Neutrophil (primary cell): ENCODE measurements around the gene ATG2A.
"Not testable (repeated sequence)": the region's sequence is repeated elsewhere in the genome, so short reads cannot be mapped to it uniquely, and the experiment has no call there.

ENCODE experiments used
- H3K27ac ChIP-seq: fragments of 200-600 bp; sonication (generic); 2 replicates; pipeline ENCODE4 v1.5.1; 2016; ENCODE audit warnings: mild to moderate bottlenecking, moderate library complexity
- H3K27me3 ChIP-seq: fragments of 200-600 bp; sonication (generic); 2 replicates; pipeline ENCODE4 v1.6.0; 2016; ENCODE audit warnings: mild to moderate bottlenecking
- H3K36me3 ChIP-seq: fragments of 200-600 bp; sonication (generic); 2 replicates; pipeline ENCODE4 v1.5.1; 2017
- H3K4me1 ChIP-seq, 2 experiments: fragments of 200-600 bp in 1 of 2; sonication (generic) in 1 of 2; 1 replicate in 1 of 2; 2 replicates in 1 of 2; pipeline versions ENCODE4 v1.5.1 to v1.6.1; 2013 to 2016; ENCODE audit warnings: low read depth in 1 of 2, low read length in 1 of 2, mild to moderate bottlenecking in 1 of 2, moderate library complexity in 1 of 2; ENCODE audit not compliant: control insufficient read depth in 1 of 2, insufficient read depth in 1 of 2
- H3K4me3 ChIP-seq, 2 experiments: fragments of 200-600 bp in 1 of 2; sonication (generic) in 1 of 2; 1 replicate in 1 of 2; 2 replicates in 1 of 2; pipeline ENCODE4 v1.5.1; 2013 to 2016; ENCODE audit warnings: low read depth in 1 of 2, low read length in 1 of 2, mild to moderate bottlenecking in 1 of 2, moderate library complexity in 1 of 2
- H3K9me3 ChIP-seq: fragments of 200-600 bp; sonication (generic); 2 replicates; pipeline ENCODE4 v1.5.1; 2016
- TF ChIP-seq, protein P1 (sequence below): fragments of 200-600 bp; sonication (generic); IDR thresholded peaks from 2 replicates; pipeline ENCODE4 v1.5.1; 2016; ENCODE audit warnings: antibody characterized with exemption

ATG2A gene

DNA sequence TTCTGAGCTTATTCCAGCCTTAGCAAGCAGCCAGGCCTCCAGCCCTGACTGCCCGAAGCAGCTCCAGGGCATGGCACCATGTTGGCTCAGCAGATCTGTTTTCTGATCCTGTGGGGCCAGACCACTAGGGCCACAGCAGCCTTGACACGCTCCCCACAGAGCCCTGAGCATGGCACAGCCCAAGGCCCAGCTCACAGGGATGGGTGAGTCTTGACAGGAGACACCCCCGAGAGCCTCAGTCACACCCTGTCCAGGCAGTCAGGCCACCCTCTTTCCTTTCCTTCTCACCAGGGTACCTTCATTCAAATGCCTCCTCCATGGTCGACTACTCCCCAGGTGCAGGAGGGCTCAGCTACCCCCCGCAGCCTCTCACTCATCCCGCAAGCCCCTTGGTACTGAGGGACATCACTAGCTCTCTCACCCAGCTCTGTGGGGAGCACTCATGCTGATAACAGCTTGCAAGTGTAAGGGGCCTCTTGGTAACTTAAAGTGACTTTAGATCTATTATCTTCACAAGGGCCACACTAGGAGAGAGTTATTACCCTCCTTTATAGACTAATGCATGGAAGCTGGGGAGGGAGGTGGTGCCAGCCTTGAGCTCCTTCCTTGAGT, 68.7 kb downstream of the ATG2A start:
- H3K9me3 ChIP-seq = no peaks in the 10 kb centered on the region
- H3K36me3 ChIP-seq = peaks cover 19% of the 10 kb centered on the region
- H3K4me3 ChIP-seq = peak overlapping the region; percentile 8 to 14
- H3K27me3 ChIP-seq = peaks cover 9% of the 10 kb centered on the region
- H3K4me1 ChIP-seq = peaks cover 66 to 81% of the 10 kb centered on the region in 2 experiments
- peak overlapping the region; percentile 99 for H3K27ac ChIP-seq
- TF ChIP-seq, protein P1, sequence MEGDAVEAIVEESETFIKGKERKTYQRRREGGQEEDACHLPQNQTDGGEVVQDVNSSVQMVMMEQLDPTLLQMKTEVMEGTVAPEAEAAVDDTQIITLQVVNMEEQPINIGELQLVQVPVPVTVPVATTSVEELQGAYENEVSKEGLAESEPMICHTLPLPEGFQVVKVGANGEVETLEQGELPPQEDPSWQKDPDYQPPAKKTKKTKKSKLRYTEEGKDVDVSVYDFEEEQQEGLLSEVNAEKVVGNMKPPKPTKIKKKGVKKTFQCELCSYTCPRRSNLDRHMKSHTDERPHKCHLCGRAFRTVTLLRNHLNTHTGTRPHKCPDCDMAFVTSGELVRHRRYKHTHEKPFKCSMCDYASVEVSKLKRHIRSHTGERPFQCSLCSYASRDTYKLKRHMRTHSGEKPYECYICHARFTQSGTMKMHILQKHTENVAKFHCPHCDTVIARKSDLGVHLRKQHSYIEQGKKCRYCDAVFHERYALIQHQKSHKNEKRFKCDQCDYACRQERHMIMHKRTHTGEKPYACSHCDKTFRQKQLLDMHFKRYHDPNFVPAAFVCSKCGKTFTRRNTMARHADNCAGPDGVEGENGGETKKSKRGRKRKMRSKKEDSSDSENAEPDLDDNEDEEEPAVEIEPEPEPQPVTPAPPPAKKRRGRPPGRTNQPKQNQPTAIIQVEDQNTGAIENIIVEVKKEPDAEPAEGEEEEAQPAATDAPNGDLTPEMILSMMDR = no peak

DNA sequence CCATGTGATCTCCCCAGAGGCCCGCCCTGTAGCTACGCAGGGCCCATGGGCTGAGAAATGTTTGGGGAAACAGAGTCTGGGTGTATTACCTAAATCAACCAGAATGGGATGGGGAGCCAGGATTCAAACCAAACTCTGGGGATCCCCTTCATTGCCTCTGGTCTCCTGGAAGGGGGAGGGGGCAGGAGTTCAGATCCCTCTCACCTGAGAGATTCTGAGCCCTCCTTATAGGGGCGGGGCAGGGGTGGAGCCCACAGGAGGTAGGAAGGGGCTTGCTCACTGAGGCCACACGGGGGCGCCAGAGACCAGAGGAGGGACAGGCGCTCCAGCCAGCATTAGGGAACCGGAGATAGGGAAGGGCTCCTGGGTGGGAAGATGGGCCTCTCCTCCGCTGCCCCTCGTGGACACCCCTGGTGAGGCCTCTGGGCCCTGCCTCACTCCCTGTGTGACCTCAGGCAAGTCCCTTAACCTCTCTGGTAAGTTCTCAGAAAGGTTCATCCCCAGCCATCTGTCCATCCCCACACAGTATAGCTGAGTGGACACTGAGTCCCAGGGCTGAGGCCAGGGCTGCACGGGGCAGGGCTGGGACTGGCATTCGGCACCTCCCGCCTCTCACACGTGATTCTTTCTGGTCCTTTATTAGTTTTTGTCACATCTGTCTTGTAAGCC, 69.9 kb downstream of the ATG2A start:
- TF ChIP-seq, protein P1 = peak; percentile 98
- peak overlapping the region; percentile 99 for H3K27ac ChIP-seq
- H3K27me3 ChIP-seq = peaks cover 9% of the 10 kb centered on the region
- H3K4me1 ChIP-seq = peaks cover 54 to 69% of the 10 kb centered on the region in 2 experiments
- no peaks in the 10 kb centered on the region for H3K9me3 ChIP-seq
- peaks cover 8% of the 10 kb centered on the region for H3K36me3 ChIP-seq
- H3K4me3 ChIP-seq = no peak overlapping the region

DNA sequence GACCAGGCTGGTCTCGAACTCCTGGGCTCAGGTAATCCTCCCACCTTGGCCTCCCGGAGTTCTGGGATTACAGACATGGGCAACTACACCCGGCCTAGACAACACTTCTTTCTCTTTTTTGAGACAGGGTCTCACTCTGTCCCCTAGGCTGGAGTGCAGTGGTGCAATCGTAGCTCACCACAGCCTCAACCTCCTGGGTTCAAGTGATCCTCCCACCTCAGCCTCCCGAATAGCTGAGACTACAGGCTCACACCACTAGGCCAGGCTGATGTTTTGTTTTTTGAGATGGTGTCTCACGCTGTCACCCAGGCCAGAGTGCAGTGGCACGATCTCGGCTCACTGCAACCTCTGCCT, 71.3 kb downstream of the ATG2A start:
- H3K27ac ChIP-seq, H3K9me3 ChIP-seq, H3K36me3 ChIP-seq, H3K27me3 ChIP-seq, H3K4me3 ChIP-seq: not testable (repeated sequence)
- H3K4me1 ChIP-seq = peaks cover 40 to 56% of the 10 kb centered on the region in 2 experiments

DNA sequence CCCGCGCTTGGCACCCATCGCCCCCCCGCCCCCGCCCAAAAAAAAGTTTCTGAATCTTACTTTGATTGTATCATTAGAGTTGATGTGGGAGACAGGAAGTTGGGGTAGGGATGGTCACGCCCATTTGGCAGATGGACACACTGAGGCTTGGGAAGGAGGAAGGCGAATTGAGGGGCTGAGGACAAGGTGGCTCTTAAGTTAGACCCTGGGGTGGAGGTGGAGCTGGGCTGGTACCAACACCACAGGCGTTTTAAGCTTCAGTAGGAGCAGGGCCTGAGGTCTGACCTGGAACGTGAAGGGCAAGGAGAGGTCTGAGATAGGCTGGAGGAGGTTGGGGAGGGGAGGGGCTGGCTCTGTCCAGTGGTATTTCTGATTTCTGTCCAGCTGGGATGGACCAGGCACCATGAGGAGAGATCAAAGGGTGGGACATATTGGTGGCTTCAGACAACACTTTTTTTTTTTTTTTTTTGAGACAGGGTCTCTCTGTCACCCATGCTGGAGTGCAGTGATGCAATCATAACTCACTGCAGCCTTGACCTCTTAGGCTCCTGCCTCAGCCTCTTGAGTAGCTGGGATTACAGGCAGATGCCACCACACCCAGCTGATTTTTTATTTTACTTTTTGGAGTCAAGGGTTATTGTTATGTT, 71.8 kb downstream of the ATG2A start:
- peaks cover 39 to 51% of the 10 kb centered on the region in 2 experiments for H3K4me1 ChIP-seq
- H3K9me3 ChIP-seq = no peaks in the 10 kb centered on the region
- peak overlapping the region; percentile 54 to 63 for H3K4me3 ChIP-seq
- H3K36me3 ChIP-seq = no peaks in the 10 kb centered on the region
- peaks cover 9% of the 10 kb centered on the region for H3K27me3 ChIP-seq
- TF ChIP-seq, protein P1 = no peak
- H3K27ac ChIP-seq = peak overlapping the region; percentile 53
